Uterus (tissue), 4 donors: ENCODE data around the gene IFI27. TPM values are rescaled to one million over a fixed set of nuclear protein-coding genes. Genes with fewer than 3 reads are reported as not detected.

Experiments used
- DNase-seq, 2 donors: peaks; one replicate each; pipeline ENCODE4 v3.0.0-alpha.2; 2019 to 2020
- H3K27ac ChIP-seq, 2 donors: fragments of 200-600 bp; sonication (generic); 1 replicate in 1 of 2; 2 replicates in 1 of 2; pipeline ENCODE4 v1.5.1; 2016 to 2018
- H3K27me3 ChIP-seq, 2 donors: fragments of 200-600 bp; sonication (generic); one replicate each; pipeline ENCODE4 v1.5.1; 2018 to 2019; ENCODE audit warnings: control low read depth in 1 of 2
- H3K36me3 ChIP-seq, 2 donors: fragments of 200-600 bp; sonication (generic); one replicate each; pipeline ENCODE4 v1.5.1; 2019; ENCODE audit warnings: control low read depth in 1 of 2
- H3K4me1 ChIP-seq, 2 donors: fragments of 200-600 bp; sonication (generic); one replicate each; pipeline ENCODE4 v1.5.1; 2018 to 2019; ENCODE audit warnings: control low read depth in 1 of 2
- H3K4me3 ChIP-seq, 2 donors: fragments of 200-600 bp; sonication (generic); 1 replicate in 1 of 2; 2 replicates in 1 of 2; pipeline ENCODE4 v1.5.1; 2018 to 2019; ENCODE audit warnings: mild to moderate bottlenecking in 1 of 2
- H3K9me3 ChIP-seq, 2 donors: fragments of 200-600 bp; sonication (generic); one replicate each; pipeline ENCODE4 v1.5.1; 2019; ENCODE audit warnings: control low read depth in 1 of 2
- POLR2A ChIP-seq, 2 donors: fragments of 450-650 bp; IDR thresholded peaks; one replicate each; pipeline ENCODE4 v1.6.1; 2016; ENCODE audit warnings: antibody characterized with exemption in 2 of 2, mild to moderate bottlenecking in 1 of 2, moderate library complexity in 1 of 2
- intact Hi-C: fragments of 100-400 bp; cut with DNase I; formaldehyde crosslinking; loops from one replicate; pipeline ENCODE4 v1.15.1; 2023; ENCODE audit warnings: low total_unique reads
- total RNA-seq, 4 donors: library from RNA; depleted of rRNA in 3 of 4; stranded (reverse); fragments of >200 nt in 3 of 4; gene quantifications; one replicate each; pipeline versions ENCODE4 v1.1.0 to v1.2.4, GENCODE V29; 2014 to 2023
- TF ChIP-seq, protein P1 (sequence below), 4 experiments: fragments of 200-600 bp in 2 of 4; fragments of 450-650 bp in 2 of 4; sonication (generic) in 2 of 4; IDR thresholded peaks; one replicate each; pipeline ENCODE4 v1.5.1; 2016 to 2019; ENCODE audit warnings: antibody characterized with exemption in 4 of 4, mild to moderate bottlenecking in 2 of 4, moderate library complexity in 1 of 4
- donor health status: DM: yes; HTN: yes; CAD: no.

IFI27 gene
- total RNA-seq, 4 donors from 2014 or later, result 5.6 to 390 (median 196) TPM

DNA sequence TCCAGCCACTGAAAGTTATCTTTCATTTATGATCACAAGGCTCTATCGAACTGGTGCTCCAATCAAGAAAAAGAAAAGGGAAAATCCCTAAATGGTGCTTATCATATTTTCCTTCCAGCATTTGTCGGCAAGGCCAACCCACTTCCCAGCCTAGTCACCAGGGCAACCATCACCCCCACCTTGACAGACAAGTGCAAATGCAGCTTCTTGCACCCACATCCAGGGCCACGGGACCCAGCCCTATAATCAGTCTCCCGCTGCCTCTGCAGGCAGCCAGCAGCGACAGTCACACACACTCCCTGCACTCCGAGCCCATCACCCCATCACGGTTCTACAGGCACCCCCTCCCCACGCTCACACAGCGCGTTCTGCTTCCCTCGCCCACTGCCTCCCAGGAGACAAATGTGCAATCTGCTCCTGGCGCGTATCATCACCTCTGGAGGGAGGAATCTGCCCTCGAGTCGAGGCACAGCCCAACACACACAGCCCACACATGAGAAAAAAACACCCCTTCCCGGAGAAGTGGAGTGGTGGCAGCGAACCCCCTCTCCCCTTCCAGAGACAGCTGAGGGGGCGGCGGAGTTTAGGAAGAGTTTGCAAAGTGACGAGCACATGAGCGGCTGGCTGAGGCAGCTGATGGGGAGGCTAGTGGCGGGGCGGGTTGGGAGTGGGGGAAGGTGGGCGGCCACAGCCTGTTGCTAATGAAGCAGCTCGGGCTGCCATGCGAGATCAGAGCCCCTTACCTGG is 54.3 kb downstream of the IFI27 start:
- intact Hi-C loops, result no loop called here
- Histone ChIP-seq H3K27me3 (no peaks in the 10 kb centered on the region), H3K36me3 (no peaks in the 10 kb centered on the region), H3K9me3 (no peaks in the 10 kb centered on the region), H3K4me1 (no peaks in the 10 kb centered on the region), H3K27ac (no peak overlapping the region), H3K4me3 (no peak overlapping the region)
- DNase-seq, result no peak
- TF ChIP-seq POLR2A (IDR thresholded peaks at IDR 0.05), result no peak
- TF ChIP-seq, protein P1, sequence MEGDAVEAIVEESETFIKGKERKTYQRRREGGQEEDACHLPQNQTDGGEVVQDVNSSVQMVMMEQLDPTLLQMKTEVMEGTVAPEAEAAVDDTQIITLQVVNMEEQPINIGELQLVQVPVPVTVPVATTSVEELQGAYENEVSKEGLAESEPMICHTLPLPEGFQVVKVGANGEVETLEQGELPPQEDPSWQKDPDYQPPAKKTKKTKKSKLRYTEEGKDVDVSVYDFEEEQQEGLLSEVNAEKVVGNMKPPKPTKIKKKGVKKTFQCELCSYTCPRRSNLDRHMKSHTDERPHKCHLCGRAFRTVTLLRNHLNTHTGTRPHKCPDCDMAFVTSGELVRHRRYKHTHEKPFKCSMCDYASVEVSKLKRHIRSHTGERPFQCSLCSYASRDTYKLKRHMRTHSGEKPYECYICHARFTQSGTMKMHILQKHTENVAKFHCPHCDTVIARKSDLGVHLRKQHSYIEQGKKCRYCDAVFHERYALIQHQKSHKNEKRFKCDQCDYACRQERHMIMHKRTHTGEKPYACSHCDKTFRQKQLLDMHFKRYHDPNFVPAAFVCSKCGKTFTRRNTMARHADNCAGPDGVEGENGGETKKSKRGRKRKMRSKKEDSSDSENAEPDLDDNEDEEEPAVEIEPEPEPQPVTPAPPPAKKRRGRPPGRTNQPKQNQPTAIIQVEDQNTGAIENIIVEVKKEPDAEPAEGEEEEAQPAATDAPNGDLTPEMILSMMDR (IDR thresholded peaks at IDR 0.05), result no peak

DNA sequence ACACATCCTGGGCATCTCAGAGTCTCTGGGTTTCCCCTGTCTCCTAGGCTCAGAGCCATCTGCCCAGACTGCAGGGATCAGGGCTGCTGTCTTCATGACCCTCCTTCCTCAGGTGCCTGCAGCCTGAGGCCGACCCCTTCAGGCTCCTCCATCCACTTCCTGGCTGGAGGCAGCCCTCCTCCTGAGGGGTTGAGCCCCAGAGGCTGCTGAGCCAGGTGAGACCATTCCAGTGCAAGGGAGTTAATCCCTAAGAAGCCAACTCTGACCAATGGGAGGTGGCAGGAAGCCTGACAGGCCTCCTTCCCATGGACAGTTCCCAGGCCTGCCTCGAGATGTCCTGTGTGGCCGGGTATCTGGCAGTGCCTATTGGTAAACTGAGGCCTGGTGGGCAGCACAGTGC is 55.2 kb downstream of the IFI27 start:
- intact Hi-C loops, result no loop called here
- H3K36me3 ChIP-seq, result no peaks in the 10 kb centered on the region

More for the DNA sequence above, 55.2 kb downstream of the IFI27 start:
- Histone ChIP-seq H3K9me3 (no peaks in the 10 kb centered on the region), H3K4me1 (no peaks in the 10 kb centered on the region), H3K4me3 (no peak overlapping the region), H3K27ac (no peak overlapping the region), H3K27me3 (no peaks in the 10 kb centered on the region)
- TF ChIP-seq, protein P1 (IDR thresholded peaks at IDR 0.05), result no peak
- no peak for TF ChIP-seq POLR2A (IDR thresholded peaks at IDR 0.05)
- no peak for DNase-seq

Other genes with a start within 250 kb of the IFI27 start
- gene FAM181A, start 183.4 kb upstream of the IFI27 start, total RNA-seq, result under 1 TPM in 1 of 4 donors, not detected in 3; 0.48 TPM
- 10 to 100 TPM; 11.8 to 84.1 (median 21.0) TPM for gene ASB2, start 134.2 kb upstream of the IFI27 start, total RNA-seq
- not detected for gene CCDC197, start 113.4 kb upstream of the IFI27 start, total RNA-seq
- 1 to 10 TPM in 1 of 4 donors, under 1 TPM in 1, not detected in 2; 0.37 to 3.8 TPM for gene OTUB2, start 84.4 kb upstream of the IFI27 start, total RNA-seq
- gene DDX24, start 29.5 kb upstream of the IFI27 start, total RNA-seq, result 100 to 1,000 TPM in 3 of 4 donors, 10 to 100 TPM in 1; 55.6 to 223 (median 116) TPM
- 10 to 100 TPM in 2 of 4 donors, 1 to 10 TPM in 2; 7.1 to 32.8 (median 14.3) TPM for gene IFI27L1, start 29.4 kb upstream of the IFI27 start, total RNA-seq
- 100 to 1,000 TPM in 1 of 4 donors, 10 to 100 TPM in 3; 14.3 to 111 (median 45.0) TPM for gene IFI27L2, start 18.9 kb downstream of the IFI27 start, total RNA-seq
- 1 to 10 TPM in 3 of 4 donors, under 1 TPM in 1; 0.59 to 4.1 (median 2.0) TPM for gene PPP4R4, start 63.6 kb downstream of the IFI27 start, total RNA-seq
- gene SERPINA10, start 182.5 kb downstream of the IFI27 start, total RNA-seq, result not detected
- gene SERPINA6, start 212.6 kb downstream of the IFI27 start, total RNA-seq, result under 1 TPM in 1 of 4 donors, not detected in 3; 0.76 TPM